ENCODE data around the gene LRRTM2.
"Not testable (repeated sequence)": the region's sequence is repeated elsewhere in the genome, so short reads cannot be mapped to it uniquely, and the experiment has no call there.

The LRRTM2 gene

DNA sequence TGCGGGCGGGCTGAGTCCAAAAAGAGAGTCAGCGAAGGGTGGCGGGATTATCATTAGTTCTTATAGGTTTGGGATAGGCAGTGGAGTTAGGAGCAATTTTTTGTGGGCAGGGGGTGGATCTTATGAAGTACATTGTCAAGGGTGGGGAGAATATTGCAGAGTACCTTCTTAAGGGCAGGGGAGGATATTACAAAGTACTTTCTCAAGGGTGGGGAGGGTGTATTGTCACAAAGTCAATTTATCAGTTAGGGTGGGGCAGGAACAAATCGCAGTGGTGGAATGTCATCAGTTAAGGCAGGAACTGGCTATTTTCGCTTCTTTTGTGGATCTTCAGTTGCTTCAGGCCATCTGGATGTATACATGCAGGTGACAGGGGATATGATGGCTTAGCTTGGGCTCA is 40.3 kb downstream of the LRRTM2 start:
- not testable (repeated sequence) for DNase-seq

DNA sequence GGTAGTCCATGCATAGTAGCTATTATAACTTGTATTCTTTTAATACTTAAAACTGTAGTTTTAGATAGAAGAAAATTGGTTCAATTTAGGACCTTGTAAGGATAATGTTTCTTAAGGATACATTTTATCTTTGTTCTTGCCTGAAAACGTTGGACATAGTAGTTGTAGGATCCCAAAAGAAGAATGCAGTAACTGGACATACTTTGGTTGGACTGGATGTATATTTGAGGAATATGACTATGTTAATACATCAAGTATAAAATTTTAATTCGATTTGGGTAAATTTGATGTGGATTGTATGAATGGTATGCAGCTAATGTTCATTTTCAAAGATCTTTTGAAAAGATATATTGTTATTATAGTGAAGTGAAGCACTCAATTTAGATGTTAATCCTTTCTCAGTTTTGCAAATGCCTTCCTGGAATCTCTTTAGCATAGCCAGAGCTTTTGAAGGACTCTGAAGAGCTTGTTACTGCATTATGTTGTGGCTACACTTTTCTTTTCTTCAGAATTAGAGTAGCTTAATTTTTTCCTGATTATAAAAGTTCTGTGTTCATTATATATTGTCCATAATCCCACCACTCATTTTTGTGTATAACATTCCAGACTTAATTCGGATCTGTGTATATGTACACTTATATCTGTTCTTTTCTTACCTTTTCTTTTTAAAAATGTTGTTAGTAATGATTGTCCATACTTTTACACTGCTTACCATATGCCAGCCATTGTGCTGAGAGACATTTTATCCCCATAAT is 41.2 kb downstream of the LRRTM2 start:
- no peak for DNase-seq

DNA sequence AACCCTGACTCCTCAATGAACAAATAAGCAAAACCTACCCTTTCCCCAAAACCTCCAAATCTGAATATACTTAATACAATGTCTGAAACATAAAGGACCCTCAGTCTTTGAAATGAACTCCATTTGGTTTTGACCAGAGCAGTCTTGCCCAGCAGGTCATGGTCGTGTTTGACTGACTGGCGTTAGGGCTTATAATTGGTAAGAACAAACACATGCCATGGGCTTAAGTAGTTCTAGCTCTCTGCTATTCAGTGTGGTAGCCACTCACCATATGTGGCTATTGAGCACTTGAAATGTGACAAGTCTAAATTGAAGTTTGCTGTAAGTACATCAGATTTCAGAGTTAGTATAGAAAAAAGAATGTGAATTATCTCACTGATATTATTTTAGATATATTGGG is 42.1 kb downstream of the LRRTM2 start:
- DNase-seq = no peak

DNA sequence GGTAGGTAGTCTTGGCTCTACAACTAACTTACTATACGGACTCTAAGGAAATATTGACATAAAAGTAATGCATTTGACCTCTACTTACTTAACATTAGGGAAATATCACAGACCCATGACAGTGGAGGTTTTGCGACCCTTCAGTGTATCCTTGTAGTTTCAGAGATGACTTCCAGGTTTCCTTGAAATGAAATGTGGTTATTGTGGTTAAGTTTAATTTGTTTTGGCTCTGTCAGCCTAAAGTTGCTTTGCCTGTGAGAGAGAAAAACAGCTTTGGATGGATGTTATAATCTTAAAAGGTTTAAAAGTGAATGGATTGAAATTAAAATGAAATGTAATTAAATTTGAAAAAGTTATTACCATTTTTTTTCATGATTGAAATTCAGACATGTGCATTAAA is 42.9 kb downstream of the LRRTM2 start:
- no peak for DNase-seq

DNA sequence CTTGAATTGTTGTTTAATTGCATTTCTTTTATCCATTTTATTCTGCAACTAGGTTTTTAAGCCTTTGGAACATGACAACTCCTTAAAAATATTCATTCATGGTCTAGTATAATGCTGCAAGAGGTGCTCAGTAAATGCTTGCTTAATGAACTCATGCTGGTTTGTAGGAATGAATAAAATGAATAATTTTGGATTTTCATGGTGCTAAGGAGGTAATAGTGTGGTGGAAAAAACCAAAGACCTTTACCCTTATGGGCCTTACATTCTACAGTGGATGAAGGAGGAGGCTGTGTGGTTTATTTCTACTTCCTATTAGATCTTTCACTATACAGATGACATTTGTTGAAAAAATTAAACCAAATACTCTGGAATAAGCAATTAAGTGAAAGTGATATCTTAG is 43.4 kb downstream of the LRRTM2 start:
- DNase-seq = no peak

DNA sequence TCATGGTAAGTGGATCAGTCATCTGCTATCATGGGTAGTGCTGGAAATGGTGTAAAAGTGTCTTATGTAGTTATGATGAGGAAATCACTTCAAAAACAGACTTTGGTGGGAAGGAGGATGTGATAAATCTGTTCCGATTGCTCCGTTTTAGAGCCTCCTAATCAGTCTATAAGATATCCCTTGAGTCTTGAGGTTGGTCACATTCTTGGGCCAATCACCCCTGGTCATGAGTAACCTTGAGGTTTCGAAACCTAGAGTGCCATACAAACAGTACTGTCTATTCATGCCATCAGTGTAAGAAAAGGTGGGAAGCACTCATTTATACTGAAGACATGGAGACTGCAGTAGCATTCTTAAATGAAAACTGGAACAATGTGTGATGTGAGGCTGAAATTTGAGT is 45.8 kb downstream of the LRRTM2 start:
- no peak for DNase-seq

DNA sequence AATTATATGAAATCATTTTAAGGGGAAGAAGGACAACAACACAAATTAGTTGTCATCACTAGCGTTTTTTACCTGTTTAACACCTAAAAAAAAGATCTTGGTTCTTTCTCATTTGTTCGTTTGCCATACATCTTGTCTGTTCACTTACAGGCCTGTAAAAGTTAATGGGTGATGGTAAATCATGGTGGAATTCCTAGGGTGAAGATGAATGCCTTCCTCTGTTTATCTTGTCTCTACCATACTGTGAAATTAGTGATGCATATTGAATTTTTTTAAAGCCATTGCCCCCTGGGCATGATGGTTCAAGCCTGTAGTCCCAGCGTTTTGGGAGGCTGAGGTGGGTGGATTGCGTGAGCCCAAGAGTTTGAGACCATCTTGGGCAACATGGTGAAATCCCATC is 46.6 kb downstream of the LRRTM2 start:
- no peak for DNase-seq

DNA sequence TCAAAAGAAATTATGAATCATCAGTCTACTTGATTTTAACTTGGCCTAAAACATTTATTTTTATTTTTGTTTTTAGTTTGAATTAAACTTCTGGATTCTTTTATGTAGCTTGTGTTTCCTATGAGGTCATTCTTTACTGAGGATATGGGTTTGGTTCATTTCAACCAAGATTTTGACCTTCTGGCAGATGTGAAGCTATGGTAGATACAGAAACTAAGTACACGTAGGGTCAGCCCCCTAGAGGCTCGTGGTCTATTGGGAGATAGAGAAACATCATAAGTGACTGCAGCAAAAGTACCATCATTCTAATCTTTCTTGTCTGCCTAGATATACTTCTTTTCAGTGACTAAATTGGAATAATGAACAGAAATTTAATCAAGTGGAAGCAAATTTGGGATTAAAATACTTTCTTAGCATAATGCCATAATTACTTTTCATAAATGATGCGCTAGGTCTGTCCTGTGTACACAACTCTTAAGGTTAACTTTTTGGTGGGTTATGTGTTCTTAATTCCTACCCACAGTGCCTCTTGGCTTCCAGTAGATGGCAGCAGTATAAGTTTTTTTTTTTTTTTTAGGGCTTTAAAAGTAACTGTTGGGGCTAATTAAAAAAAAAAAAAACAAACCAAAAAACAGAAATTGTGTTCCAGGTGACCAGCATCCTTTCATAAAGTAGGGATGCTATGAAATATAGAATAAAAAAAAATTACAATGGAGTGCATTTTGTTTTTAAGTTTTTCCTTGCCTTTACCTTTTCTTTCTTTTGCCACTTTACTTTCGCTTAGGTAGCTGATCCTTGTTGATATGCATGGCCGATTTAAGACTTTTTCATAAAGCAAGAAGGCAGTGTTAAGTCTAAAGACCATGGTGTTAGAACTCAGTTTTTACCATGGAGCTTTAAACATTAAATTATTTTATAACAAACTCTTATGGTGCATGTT is 49.9 kb downstream of the LRRTM2 start:
- DNase-seq = peak in 1 of 2 donors; percentile 3

DNA sequence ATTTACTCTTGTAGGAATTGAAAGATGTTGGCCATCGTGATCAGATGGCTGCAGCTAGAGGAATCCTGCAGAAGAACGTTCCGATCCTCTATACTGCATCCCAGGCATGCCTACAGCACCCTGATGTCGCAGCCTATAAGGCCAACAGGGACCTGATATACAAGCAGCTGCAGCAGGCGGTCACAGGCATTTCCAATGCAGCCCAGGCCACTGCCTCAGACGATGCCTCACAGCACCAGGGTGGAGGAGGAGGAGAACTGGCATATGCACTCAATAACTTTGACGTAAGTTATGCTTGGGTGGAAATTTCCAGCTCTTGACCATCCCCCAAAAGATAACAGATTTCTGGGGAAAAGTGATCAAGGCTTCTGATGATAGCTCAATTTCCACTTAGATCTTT is 50.6 kb downstream of the LRRTM2 start:
- peak in 1 of 2 donors; percentile 21 for DNase-seq

DNA sequence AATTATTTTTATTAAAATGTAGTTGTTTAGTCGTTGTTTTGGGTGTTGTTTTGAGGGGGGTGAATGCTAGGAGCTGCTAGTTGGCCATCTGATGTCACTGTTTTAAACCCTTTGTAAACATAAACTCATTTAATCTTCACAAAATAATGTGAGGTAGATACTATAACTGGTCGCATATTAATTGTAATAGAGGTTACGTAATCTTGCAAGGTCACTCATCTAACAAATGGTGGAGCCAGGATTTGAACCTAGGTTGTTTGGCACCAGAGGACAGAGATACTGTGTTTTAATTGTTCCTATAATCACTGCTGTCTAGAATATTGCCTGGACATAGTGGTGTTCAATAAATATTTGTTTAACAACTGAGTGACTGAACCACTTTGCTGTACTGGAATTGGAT is 54.4 kb downstream of the LRRTM2 start:
- DNase-seq = no peak

DNA sequence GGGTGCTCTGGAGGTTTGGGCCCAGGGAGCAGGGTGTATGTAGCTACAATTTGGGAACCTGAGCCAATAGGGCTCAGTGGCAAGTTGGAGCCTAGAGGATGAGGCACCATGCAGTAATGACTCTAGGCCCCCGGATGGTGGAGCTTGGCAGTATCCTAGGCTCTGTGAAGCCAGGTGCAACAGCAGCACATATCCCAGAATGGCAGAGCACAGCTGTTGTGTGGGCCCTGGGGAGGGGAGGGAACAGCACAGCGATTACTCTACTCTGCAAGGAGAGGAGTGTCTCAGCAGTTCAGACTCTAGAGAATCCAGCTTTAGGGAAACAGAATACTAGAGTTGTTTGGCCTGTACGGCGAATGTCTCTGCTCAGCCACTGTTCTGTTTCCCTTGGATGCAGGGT is 56.1 kb downstream of the LRRTM2 start:
- no peak for DNase-seq

All from stimulated activated CD4-positive, alpha-beta T cell treated with anti-CD3 and anti-CD28 coated beads, Interleukin-2, amount 100 ng/mL, for 24 hours (primary cell).